Measurements from ENCODE around the gene CD300LB. TPM values are rescaled to one million over a fixed set of nuclear protein-coding genes. Genes with fewer than 3 reads are reported as not detected.

Gene CD300LB
- total and polyA plus RNA-seq, 7 donors = 0.33 to 1.1 (median 0.51) TPM; not detected in 1

- Histone ChIP-seq H3K4me3 (no peak overlapping the region), H3K9me3 (peaks cover 0 to 7% (median 0%) of the 10 kb centered on the region in 4 donors), H3K27ac (no peak overlapping the region), H3K27me3 (peaks cover 0 to 2% (median 0%) of the 10 kb centered on the region in 3 donors), H3K4me1 (no peaks in the 10 kb centered on the region), H3K36me3 (no peaks in the 10 kb centered on the region)
- no peak for TF ChIP-seq CTCF (IDR thresholded peaks at IDR 0.05)
- no peak for TF ChIP-seq POLR2A (IDR thresholded peaks at IDR 0.05)
- no peak for TF ChIP-seq POLR2AphosphoS5 (IDR thresholded peaks at IDR 0.05)
- TF ChIP-seq EP300 (IDR thresholded peaks at IDR 0.05) = no peak
- intact Hi-C loops (cut with DNase I) = no loop called here
- WGBS, 2 donors = 68 to 76% methylated on average over 3 of the region's 3 CpGs
- no peak for DNase-seq
Observed at GRCh38 chr17:74536890-74537289, 5.6 kb upstream of the CD300LB start.

- TF ChIP-seq EP300 (IDR thresholded peaks at IDR 0.05) (no peak), POLR2A (IDR thresholded peaks at IDR 0.05) (peak in 1 of 2 donors; percentile 23), CTCF (IDR thresholded peaks at IDR 0.05) (no peak), POLR2AphosphoS5 (IDR thresholded peaks at IDR 0.05) (peak in 2 of 4 donors; percentile 46 to 54)
- DNase-seq = peak; percentile 71
- H3K27ac ChIP-seq = peak overlapping the region in 1 of 4 donors; percentile 12
- H3K9me3 ChIP-seq = peaks cover 0 to 7% (median 0%) of the 10 kb centered on the region in 4 donors
- H3K27me3 ChIP-seq = peaks cover 0 to 2% (median 0%) of the 10 kb centered on the region in 3 donors
- intact Hi-C loops (cut with DNase I) = no loop called here
- H3K4me3 ChIP-seq = peak overlapping the region in 1 of 4 donors; percentile 24
- no peaks in the 10 kb centered on the region for H3K36me3 ChIP-seq
- 43 to 62% methylated on average over 10 of the region's 10 CpGs for WGBS, 2 donors
- H3K4me1 ChIP-seq = no peaks in the 10 kb centered on the region
Observed at GRCh38 chr17:74532115-74532514, 840 bp upstream of the CD300LB start.

DNA sequence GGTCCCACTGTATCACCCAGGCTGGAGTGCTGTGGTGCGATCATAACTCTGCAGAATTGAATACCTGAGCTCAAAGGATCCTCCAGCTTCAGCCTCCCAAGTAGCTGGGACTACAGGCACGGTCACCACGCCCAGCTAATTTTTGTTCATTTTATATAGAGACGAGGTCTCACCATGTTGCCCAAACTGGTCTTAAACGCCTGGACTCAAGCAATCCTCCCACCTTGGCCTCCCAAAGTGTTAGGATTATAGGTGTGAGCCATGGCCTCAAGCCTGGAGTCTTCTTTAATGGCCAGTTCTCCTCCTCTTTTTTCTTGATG, 484 bp downstream of the CD300LB start:
- Histone ChIP-seq H3K4me1 (no peaks in the 10 kb centered on the region), H3K9me3 (peaks cover 0 to 4% (median 0%) of the 10 kb centered on the region in 4 donors), H3K36me3 (no peaks in the 10 kb centered on the region), H3K27ac (no peak overlapping the region), H3K4me3 (no peak overlapping the region), H3K27me3 (no peaks in the 10 kb centered on the region)
- peak; percentile 9 for DNase-seq
- intact Hi-C loops (cut with DNase I) = no loop called here
- WGBS, 2 donors = 66 to 77% methylated on average over 5 of the region's 5 CpGs
- TF ChIP-seq POLR2A (IDR thresholded peaks at IDR 0.05) = no peak
- TF ChIP-seq CTCF (IDR thresholded peaks at IDR 0.05) = no peak
- no peak for TF ChIP-seq POLR2AphosphoS5 (IDR thresholded peaks at IDR 0.05)
- no peak for TF ChIP-seq EP300 (IDR thresholded peaks at IDR 0.05)

DNA sequence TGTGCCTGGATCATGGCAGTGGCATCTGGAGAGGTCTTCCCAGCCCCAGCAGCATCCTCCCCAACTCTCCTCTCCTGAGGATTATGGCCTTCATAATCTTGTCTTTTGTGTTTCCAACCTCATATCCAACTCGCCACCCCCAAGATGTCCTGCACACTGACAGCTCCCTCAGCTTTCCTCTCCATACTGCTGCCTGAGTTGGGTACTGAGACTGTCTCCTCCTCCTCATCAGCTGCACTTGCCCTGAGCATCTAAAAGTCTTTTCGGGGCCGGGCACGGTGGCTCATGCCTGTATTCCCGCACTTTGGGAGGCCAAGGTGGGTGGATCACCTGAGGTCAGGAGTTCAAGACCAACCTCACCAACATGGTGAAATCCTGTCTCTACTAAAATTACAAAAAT, 2.0 kb downstream of the CD300LB start:
- no peaks in the 10 kb centered on the region for H3K27me3 ChIP-seq
- H3K27ac ChIP-seq = no peak overlapping the region
- no peaks in the 10 kb centered on the region for H3K9me3 ChIP-seq
- H3K4me1 ChIP-seq = no peaks in the 10 kb centered on the region
- H3K4me3 ChIP-seq = no peak overlapping the region
- TF ChIP-seq POLR2A (IDR thresholded peaks at IDR 0.05) = no peak
- TF ChIP-seq EP300 (IDR thresholded peaks at IDR 0.05) = no peak
- TF ChIP-seq CTCF (IDR thresholded peaks at IDR 0.05) = no peak
- TF ChIP-seq POLR2AphosphoS5 (IDR thresholded peaks at IDR 0.05) = no peak
- WGBS, 2 donors = 80 to 88% methylated on average over 5 of the region's 5 CpGs
- intact Hi-C loops (cut with DNase I) = no loop called here
- H3K36me3 ChIP-seq = no peaks in the 10 kb centered on the region
- peak; percentile 35 for DNase-seq

Measured in sigmoid colon (tissue), 7 donors.